C1 segment of cervical spinal cord (tissue), 14 donors: ENCODE measurements around the gene CLBA1.
"Not testable (repeated sequence)": the region's sequence is repeated elsewhere in the genome, so short reads cannot be mapped to it uniquely, and the experiment has no call there.

Experiments used
- DNase-seq, 14 donors: peaks; one replicate each; lab custom pipeline; 2025; lab: John Stamatoyannopoulos, UW

CLBA1 gene

DNA sequence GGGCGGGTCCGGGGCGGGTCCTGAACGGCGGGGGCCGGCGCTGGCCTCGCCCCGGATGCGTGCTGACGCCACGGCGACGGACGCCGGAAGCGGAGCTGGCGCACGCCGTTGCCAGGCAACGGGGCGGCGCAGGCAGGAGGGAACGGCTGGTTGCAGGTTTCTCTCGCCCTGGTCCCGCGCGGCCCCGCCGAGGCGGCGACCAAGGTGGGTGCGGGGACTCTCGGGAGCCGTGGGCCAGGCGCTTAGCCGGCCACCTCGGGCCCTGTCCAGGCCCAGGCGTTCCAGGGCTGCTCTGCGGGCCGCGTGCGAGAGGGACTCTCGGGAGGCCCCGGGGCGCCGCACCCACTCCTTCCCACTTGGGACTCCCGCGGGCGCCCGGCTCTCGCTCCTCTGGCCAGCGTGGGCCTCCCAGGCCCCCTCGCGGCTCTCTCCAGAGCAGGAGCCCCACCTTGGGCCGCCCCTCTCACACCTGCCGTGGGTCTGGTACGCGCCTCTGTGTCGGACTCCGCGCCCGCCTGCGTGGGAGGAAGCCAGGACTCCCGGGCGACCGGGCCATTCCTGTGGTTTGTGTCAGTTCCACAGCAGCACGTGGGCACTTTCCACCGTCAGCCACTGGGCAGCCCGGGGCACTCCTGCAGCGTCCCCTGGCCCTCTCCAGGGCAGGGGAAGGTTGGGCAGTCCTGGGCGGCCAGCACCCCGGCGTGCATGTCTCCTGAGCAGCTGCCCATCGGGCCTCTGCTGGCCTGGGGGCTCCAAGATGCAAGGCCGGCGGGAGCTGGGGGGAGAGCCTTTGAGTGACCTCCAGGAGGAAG lies at the start of gene CLBA1:
Gene CLBA1, plus strand, starts transcription at position 114 of the 812 bp plus-strand sequence. Its CDS starts 644 bp downstream, at position 758.
- peak; percentile 29 to 90 (median 74) for DNase-seq

DNA sequence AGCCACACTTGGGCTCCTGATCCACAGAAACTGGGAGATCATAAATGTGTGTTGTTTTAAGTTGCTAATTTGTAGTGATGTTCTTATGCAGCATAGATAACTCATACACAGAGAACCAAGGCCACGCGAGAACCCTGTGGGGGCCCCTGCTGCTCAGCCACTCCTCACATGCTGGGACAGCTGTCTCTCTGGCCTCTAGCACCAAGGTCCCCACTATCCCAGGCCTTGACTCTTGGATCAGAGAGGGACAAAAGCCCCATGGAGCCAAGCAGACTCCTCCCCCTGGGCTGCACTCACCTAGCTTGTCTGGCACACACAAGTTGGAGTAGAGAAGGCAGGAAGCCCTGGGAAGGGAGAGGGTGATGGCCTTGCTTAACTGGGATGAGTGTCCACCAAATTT lies 49.6 kb upstream of the CLBA1 start:
- DNase-seq = no peak

DNA sequence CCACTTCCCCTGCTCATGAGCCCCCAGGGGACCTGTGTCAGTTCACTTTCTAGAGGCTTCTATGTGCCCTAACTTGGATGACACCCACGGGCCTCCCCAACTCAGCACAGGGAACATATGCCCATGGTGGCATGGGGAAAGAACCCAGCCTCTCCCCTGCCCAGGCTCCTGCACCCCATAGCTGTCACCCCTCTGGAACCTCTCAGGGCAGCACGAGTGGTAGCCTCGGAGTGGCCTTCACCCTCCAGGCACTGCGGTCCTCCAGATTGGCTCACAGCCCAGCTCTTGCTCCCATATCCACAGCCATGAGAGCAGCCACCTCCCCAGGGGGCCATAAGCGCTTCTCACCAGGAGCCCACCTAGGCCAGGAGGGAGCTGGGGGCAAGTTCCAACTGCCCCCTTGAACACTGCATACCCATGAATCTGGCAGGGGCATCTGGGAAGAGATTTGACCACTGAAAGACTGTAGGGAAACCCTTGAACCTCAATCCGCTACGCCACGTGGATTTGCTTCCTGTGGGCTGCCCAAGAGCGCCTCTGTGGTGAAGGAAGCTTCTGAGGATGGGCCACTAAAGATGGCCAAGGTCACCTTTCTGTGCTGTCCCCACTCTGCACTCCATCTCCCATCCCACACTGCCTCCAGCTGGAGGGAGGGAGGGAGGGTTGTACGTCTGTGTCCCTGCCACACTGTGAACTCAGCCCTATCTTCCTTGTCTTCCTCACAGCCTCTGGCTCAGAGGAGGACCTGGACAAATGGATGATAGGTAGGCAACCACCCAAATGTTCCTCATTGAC lies 49.0 kb upstream of the CLBA1 start:
- DNase-seq = no peak

DNA sequence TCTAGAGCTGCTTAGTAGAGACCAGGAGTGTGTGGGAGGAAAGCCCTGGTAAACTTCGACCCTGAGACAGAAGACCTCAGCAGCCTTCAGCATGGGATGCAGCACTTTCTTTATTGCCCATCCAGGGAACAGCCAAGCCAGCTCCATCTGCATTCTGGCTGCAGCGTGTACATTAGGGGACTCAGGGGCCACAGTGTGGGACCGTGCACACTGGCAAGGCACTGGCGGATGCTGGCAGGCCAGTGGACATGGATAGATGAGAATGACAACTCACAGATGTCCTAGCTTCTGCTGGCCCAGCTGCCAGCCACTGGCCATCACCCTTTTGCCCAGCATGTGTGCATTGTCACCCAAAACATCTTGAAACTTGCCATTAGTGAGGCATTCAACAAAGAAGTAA lies 48.4 kb upstream of the CLBA1 start:
- no peak for DNase-seq

DNA sequence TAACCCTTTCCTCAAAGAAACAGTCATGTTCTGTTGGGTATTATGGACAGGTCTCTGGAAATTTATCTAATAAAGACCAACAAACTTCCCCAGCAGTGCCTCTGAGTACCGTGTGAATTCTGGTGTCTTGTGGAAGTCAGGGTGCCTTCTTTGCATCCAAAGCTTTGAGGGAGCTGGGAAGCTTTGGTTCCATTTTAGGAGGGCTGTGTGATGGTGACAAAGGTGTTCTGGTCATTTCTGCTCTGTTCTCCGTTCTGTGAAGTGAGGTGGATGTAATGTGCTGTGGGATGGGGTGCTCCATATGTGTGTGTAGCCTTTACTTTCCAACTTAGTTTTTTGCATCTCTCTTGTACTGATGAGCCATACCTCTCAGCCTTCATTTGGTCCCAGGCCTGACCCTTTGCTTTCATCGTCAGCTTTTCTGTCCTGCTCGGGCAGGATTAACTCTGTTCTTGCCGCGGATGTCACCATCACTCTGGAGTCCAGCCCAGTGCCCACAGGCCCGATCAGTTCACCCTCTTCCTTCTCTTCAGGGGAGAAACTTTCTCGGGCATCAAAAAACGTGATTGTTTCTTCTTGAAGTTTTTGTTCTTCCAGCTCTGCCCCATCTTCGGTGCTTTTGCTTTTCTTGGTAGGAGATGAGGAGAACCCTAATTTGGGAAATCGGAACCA lies 47.8 kb upstream of the CLBA1 start:
- DNase-seq = no peak

DNA sequence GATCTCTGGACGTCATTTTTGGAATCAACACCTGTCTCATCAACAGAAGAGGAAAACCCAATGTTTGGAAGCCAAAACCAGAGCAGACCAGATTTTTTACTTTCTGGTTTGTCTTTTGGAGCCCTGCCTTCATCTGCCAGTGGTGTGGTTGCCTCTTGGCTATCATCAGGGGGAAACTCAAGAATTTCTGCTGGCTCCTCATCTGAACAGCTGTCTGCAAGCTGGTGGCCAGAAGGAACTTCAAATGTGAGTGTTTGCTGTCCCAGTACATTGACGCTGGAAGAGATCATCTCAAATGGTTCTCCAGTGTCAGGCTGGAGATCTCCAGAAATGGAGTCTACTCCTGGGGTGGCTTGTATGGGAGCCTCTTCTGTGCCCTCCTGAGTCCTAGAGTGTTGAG lies 47.2 kb upstream of the CLBA1 start:
- DNase-seq = no peak

DNA sequence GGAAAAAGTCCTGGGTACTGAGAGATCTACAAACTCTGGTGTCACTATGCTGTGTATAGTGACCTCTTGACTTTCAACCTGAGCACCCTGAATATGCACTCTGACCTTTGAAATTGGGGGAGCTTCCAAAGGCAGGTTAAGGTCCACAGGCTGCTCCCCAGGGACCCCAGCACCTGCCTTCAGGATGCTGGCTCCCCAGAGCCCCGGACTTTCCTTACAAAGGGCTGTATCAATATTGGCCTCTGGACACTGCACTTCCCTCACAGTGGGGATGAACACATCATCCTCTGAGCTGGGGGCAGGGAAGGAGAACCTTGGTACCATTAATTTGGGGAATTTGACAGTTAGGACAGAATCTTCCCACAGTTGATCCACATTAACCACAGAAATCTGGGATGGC lies 46.6 kb upstream of the CLBA1 start:
- DNase-seq = no peak

DNA sequence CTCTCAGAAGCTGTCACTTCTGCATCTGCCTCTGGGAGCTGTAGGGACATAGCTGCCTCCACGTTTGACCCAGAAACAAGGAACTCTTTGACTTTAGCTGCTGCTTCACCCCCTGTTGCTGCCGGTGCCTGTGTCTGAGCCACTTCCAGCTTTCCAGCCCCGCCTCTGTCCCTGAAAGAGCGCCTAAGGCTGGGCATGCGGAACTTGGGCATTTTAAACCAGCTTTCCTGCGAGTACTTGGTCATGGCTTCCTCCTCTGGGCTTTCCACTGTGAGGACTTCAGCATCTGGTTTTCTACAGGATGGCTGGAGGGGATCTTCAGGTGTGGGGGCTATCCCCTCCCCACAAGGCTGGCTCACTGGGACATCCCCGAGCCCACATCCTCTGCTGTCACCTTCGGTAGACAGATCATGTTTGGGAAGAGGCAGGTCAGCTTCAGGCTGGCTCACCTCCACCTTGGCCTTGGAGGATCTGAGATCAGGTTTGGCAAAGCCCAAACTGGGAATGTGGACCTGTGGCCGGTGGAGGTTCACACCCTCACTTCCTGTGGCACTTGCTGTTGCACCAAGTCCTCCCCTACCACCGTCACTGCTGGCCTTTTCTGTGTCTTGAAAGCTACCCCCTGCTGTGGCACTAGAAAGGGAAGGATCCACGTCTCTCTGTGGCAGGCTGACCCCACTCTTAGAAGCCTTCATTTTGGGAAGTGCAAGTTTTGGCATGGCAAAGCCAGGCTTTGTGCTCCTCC lies 45.8 kb upstream of the CLBA1 start:
- no peak for DNase-seq

DNA sequence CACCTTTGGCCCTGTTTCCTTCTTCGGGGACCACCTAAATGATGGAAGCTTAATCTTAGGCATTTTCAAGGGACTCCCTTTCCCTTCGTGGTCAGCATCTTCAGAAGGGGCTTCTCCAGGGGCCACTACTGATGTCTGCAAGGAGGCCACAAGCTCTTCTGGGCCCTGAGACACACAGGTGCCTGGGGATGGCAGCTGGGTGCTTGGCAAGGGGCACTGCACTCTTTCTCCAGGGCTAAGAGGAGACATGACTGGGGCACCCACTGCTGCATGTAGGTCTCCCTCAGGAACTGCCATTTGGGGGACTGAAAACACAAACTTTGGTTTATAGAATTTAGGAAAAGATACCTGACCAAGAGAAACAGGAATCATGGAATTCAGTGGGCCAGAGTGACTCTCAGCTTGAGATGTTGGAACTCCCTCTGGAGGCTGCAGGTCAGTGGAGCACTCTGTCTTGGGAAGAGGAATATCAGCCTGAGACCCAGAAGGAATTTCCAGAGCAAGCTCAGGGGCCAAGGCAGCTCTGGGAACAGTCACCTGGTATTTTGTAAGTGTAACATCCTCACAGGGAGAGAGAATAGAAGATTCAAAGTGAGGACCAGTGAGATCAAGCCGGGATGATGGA lies 45.0 kb upstream of the CLBA1 start:
- DNase-seq = no peak

DNA sequence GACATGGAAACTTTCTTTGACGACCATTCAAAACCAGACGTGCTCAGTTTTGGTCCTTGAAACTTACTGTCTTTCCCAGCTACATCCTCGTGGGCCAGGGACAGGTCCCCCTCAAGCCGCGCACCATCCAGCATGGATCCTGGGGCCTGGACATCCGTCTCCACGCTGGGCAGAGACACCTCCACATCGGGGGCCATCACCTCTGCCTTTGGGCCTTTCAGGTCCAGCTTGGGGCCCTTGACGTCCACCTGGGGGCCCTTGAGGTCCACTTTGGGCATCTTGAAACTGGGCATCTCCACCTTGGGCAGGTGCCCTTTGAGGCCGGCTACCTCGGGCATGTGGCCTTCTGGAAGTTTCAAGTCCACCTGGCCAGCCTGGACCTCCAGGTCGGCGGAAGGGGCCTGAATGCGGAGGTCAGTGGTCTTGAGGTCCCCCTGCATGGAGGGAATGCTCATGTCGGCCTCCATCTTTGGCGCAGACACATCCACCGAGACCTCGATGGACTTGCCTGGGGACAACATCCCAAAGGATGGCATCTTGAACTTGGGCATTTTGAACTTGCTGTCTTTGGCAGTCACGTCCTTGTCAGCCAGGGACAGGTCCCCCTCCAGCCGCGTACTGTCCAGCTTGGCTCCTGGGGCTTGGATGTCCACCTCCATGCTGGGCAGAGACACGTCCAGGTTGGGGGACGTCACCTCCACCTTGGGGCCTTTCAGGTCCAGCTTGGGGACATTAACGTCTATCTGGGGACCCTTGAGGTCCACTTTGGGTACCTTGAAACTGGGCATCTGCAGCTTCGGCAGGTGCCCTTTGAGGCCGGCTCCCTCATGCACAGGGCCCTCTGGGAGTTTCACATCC lies 43.9 kb upstream of the CLBA1 start:
- DNase-seq = no peak

DNA sequence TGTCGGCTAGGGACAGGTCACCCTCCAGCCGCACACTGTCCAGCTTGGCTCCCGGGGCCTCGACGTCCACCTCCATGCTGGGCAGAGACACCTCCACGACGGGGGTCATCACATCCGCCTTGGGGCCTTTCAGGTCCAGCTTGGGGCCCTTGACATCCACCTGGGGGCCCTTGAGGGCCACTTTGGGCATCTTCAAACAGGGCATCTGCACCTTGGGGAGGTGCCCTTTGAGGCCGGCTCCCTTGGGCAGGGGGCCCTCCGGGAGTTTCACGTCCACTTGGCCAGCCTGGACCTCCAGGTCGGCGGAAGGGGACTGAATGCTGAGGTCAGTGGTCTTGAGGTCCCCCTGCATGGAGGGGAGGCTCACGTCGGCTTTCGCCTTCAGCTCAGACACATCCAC lies 43.0 kb upstream of the CLBA1 start:
- DNase-seq = no peak

DNA sequence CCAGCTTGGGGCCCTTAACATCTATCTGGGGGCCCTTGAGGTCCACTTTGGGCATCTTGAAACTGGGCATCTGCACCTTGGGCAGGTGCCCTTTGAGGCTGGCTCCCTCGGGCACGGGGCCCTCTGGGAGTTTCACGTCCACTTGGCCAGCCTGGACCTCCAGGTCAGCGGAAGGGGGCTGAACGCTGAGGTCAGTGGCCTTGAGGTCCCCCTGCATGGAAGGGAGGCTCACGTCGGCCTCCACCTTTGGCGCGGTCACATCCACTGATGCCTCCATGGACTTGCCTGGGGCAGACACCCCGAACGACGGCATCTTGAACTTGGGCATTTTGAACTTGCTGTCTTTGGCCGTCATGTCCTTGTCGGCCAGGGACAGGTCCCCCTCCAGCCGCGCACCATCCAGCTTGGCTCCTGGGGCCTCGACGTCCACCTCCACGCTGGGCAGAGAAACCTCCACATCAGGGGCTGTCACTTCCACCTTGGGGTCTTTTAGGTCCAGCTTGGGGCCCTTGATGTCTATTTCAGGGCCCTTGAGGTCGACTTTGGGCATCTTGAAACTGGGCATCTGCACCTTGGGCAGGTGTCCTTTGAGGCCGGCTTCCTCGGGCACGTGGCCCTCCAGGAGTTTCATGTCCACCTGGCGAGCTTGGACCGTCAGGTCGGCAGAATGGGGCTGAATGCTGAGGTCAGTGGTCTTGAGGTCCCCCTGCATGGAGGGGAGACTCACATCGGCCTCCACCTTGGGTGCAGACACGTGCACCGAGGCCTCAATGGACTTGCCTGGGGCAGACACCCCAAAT lies 42.2 kb upstream of the CLBA1 start:
- DNase-seq = not testable (repeated sequence)

DNA sequence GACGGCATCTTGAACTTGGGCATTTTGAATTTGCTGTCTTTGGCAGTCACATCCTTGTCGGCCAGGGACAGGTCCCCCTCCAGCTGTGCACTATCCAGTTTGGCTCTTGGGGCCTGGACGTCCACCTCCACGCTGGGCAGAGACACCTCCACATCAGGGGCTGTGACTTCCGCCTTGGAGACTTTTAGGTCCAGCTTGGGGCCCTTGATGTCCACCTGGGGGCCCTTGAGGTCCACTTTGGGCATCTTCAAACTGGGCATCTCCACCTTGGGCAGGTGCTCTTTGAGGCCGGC lies 41.6 kb upstream of the CLBA1 start:
- DNase-seq = not testable (repeated sequence)

DNA sequence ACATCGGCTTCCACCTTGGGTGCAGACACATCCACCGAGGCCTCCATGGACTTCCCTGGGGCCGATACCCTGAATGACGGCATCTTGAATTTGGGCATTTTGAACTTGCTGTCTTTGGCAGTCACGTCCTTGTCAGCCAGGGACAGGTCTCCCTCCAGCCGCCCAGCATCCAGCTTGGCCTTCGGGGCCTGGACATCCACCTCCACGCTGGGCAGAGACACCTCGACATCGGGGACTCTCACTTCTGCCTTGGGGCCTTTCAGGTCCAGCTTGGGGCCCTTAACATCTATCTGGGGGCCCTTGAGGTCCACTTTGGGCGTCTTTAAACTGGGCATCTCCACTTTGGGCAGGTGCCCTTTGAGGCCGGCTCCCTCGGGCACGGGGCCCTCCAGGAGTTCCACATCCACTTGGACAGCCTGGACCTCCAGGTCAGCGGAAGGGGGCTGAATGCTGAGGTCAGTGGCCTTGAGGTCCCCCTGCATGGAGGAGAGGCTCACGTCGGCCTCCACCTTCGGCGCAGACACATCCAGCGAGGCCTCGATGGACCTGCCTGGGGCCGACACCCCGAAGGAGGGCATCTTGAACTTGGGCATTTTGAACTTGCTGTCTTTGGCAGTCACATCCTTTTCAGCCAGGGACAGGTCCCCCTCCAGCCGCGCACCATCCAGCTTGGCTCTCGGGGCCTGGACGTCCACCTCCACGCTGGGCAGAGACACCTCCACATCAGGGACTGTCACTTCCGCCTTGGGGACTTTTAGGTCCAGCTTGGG lies 41.0 kb upstream of the CLBA1 start:
- not testable (repeated sequence) for DNase-seq

DNA sequence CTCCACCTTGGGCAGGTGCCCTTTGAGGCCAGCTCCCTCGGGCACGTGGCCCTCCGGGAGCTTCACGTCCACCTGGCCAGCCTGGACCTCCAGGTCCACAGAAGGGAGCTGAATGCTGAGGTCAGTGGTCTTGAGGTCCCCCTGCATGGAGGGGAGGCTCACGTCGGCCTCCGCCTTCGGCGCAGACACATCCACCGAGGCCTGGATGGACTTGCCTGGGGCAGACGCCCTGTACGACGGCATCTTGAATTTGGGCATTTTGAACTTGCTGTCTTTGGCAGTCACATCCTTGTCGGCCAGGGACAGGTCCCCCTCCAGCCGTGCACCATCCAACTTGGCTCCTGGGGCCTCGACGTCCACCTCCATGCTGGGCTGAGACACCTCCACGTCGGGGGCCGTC lies 40.3 kb upstream of the CLBA1 start:
- DNase-seq = not testable (repeated sequence)

DNA sequence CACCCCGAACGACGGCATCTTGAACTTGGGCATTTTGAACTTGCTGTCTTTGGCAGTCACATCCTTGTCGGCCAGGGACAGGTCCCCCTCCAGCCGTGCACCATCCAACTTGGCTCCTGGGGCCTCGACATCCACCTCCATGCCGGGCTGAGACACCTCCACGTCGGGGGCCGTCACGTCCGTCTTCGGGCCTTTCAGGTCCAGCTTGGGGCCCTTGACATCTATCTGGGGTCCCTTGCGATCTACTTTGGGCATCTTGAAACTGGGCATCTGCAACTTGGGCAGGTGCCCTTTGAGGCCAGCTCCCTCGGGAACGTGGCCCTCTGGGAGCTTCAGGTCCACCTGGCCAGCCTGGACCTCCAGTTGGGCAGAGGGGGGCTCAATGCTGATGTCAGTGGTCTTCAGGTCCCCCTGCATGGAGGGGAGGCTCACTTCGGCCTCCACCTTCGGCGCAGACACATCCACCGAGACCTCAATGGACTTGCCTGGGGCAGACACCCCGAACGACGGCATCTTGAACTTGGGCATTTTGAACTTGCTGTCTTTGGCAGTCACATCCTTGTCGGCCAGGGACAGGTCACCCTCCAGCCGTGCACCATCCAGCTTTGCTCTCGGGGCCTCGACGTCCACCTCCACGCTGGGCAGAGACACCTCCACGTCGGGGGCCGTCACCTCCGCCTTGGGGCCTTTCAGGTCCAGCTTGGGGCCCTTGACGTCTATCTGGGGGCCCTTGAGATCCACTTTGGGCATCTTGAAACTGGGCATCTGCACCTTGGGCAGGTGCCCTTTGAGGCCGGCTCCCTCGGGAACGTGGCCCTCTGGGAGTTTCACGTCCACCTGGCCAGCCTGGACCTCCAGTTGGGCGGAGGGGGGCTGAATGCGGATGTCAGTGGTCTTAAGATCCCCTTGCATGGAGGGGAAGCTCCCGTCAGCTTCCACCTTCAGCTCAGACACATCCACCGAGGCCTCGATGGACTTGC lies 39.3 kb upstream of the CLBA1 start:
- DNase-seq = not testable (repeated sequence)

DNA sequence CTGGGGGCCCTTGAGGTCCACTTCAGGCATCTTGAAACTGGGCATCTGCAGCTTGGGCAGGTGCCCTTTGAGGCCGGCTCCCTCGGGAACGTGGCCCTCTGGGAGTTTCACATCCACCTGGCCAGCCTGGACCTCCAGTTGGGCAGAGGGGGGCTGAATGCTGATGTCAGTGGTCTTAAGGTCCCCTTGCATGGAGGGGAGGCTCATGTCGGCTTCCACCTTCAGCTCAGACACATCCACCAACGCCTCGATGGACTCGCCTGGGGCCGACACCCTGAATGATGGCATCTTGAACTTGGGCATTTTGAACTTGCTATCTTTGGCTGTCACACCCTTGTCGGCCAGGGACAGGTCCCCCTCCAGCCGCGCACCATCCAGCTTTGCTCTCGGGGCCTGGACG lies 38.4 kb upstream of the CLBA1 start:
- DNase-seq = not testable (repeated sequence)
